IMR-90 (cell line): Measurements from ENCODE around the gene CENPM. TPM values are rescaled to one million over a fixed set of nuclear protein-coding genes. Genes with fewer than 3 reads are reported as not detected.

Experiments used
- ATAC-seq: fragments of 200-7000 bp; cut with Tn5 transposase; 2 replicates; pipeline ENCODE4 v1.9.1; 2020; ENCODE audit warnings: low read depth, mild to moderate bottlenecking, moderate library complexity
- BruUV-seq: library from RNA; stranded (reverse); fragments of 400-500 nt; replicated peaks from 2 replicates; lab custom pipeline; 2021; lab: Mats Ljungman, UMichigan
- CTCF ChIA-PET: fragments of 300-600 bp; formaldehyde crosslinking; extraction: SDS; loops from one replicate; lab custom pipeline; 2021; ENCODE audit warnings: antibody characterized with exemption; lab: Yijun Ruan, JAX
- POLR2A ChIA-PET: fragments of 300-600 bp; sonication (Branson Sonifier 250); formaldehyde crosslinking; loops from one replicate; lab custom pipeline; 2022; ENCODE audit warnings: antibody characterized with exemption; ENCODE audit not compliant: unreplicated experiment; lab: Charles Lee
- DNase-seq: peaks from one replicate; pipeline ENCODE4 v3.0.0; 2013
- H2AFZ ChIP-seq: replicated peaks from 2 replicates; pipeline ENCODE3; 2013; ENCODE audit warnings: low read length, mild to moderate bottlenecking; ENCODE audit not compliant: poor library complexity
- H2AK5ac ChIP-seq: 2 replicates; pipeline ENCODE4 v1.6.1; 2013; ENCODE audit warnings: low read depth, low read length, inconsistent platforms
- H2AK9ac ChIP-seq: replicated peaks from 2 replicates; pipeline ENCODE3; 2013; ENCODE audit warnings: mild to moderate bottlenecking, low read depth, low read length, moderate library complexity; ENCODE audit not compliant: poor library complexity
- H2BK120ac ChIP-seq: 2 replicates; pipeline ENCODE4 v1.6.1; 2013; ENCODE audit warnings: low read depth, low read length, inconsistent platforms
- H2BK15ac ChIP-seq: 3 replicates; pipeline ENCODE4 v1.6.1; 2013; ENCODE audit warnings: low read depth, low read length, inconsistent platforms
- H2BK20ac ChIP-seq: 2 replicates; pipeline ENCODE4 v1.6.1; 2013; ENCODE audit warnings: low read depth, mild to moderate bottlenecking, inconsistent platforms, low read length, moderate library complexity
- H2BK5ac ChIP-seq: 2 replicates; pipeline ENCODE4 v1.6.1; 2013; ENCODE audit warnings: mild to moderate bottlenecking, low read depth, low read length, inconsistent platforms; ENCODE audit not compliant: poor library complexity, severe bottlenecking
- H3K14ac ChIP-seq: replicated peaks from 2 replicates; pipeline ENCODE4 v1.6.1; 2013; ENCODE audit warnings: low read depth, low read length, inconsistent platforms
- H3K18ac ChIP-seq: 2 replicates; pipeline ENCODE4 v1.6.1; 2013; ENCODE audit warnings: low read depth, low read length, control low read depth
- H3K23ac ChIP-seq: 2 replicates; pipeline ENCODE4 v1.6.1; 2013; ENCODE audit warnings: low read depth, low read length, inconsistent platforms
- H3K27ac ChIP-seq: 2 replicates; pipeline ENCODE4 v1.5.1; 2013; ENCODE audit warnings: mild to moderate bottlenecking, control low read depth, low read length; ENCODE audit not compliant: insufficient read depth
- H3K27me3 ChIP-seq: 2 replicates; pipeline ENCODE4 v1.6.1; 2013; ENCODE audit warnings: low read length; ENCODE audit not compliant: control insufficient read depth, insufficient read depth
- H3K36me3 ChIP-seq: 2 replicates; pipeline ENCODE4 v1.6.1; 2013; ENCODE audit warnings: low read length, mixed read lengths; ENCODE audit not compliant: control insufficient read depth, insufficient read depth
- H3K4ac ChIP-seq: 2 replicates; pipeline ENCODE4 v1.6.1; 2013; ENCODE audit warnings: low read depth, low read length, inconsistent platforms
- H3K4me1 ChIP-seq: 2 replicates; pipeline ENCODE4 v1.6.1; 2013; ENCODE audit warnings: low read length, mixed read lengths; ENCODE audit not compliant: control insufficient read depth, insufficient read depth
- H3K4me2 ChIP-seq: 2 replicates; pipeline ENCODE4 v1.6.1; 2013; ENCODE audit warnings: low read depth, mild to moderate bottlenecking, control low read depth, low read length, moderate library complexity
- H3K4me3 ChIP-seq: 2 replicates; pipeline ENCODE4 v1.5.1; 2013; ENCODE audit warnings: low read depth, mild to moderate bottlenecking, control low read depth, low read length, moderate library complexity; ENCODE audit not compliant: insufficient read depth
- H3K56ac ChIP-seq: 2 replicates; pipeline ENCODE4 v1.6.1; 2013; ENCODE audit warnings: low read length, inconsistent platforms; ENCODE audit not compliant: insufficient read depth; ENCODE audit errors: extremely low read depth
- H3K79me1 ChIP-seq, 2 experiments: 2 replicates each; pipeline ENCODE4 v1.6.1; 2013; ENCODE audit warnings: low read length in 2 of 2, inconsistent platforms in 1 of 2, low read depth in 1 of 2
- H3K9ac ChIP-seq: 2 replicates; pipeline ENCODE4 v1.6.1; 2013; ENCODE audit warnings: low read depth, low read length, control low read depth
- H3K9me1 ChIP-seq: 2 replicates; pipeline ENCODE4 v1.6.1; 2013; ENCODE audit warnings: low read length, inconsistent platforms; ENCODE audit not compliant: insufficient read depth
- H3K9me3 ChIP-seq: 2 replicates; pipeline ENCODE4 v1.6.1; 2013; ENCODE audit warnings: low read length; ENCODE audit not compliant: control insufficient read depth, insufficient read depth
- H4K20me1 ChIP-seq: 2 replicates; pipeline ENCODE4 v1.6.1; 2013; ENCODE audit warnings: low read length, inconsistent platforms; ENCODE audit not compliant: insufficient read depth
- H4K5ac ChIP-seq: 2 replicates; pipeline ENCODE4 v1.6.1; 2013; ENCODE audit warnings: mild to moderate bottlenecking, low read depth, low read length, control low read depth
- H4K8ac ChIP-seq, 2 experiments: 2 replicates each; pipeline ENCODE4 v1.6.1; 2013; ENCODE audit warnings: low read depth in 2 of 2, low read length in 2 of 2, control low read depth in 1 of 2, inconsistent platforms in 1 of 2
- H4K91ac ChIP-seq: 2 replicates; pipeline ENCODE4 v1.6.1; 2013; ENCODE audit warnings: low read depth, low read length, inconsistent platforms; ENCODE audit not compliant: insufficient read depth
- CEBPB ChIP-seq: IDR thresholded peaks from 2 replicates; pipeline ENCODE4 v1.6.1; 2012; ENCODE audit warnings: low read depth, low read length, improper control_type of control experiment
- WGBS, 2 experiments: methylation state at CpG; one replicate each; pipeline versions ENCODE4 v1.1.5 to v1.1.7; 2013; ENCODE audit warnings: missing lambda C conversion rate in 2 of 2; ENCODE audit not compliant: insufficient read length in 1 of 2; ENCODE audit errors: extremely low coverage in 2 of 2; 5-methylcytosine and 5-hydroxymethylcytosine counted together
- dilution Hi-C: fragments of 300-500 bp; cut with HindIII; formaldehyde crosslinking; loops from one replicate; pipeline ENCODE4 v1.14.3; 2018; ENCODE audit warnings: low sequenced_read_pairs; ENCODE audit not compliant: unreplicated experiment
- in situ Hi-C: fragments of 300-500 bp; cut with MboI; formaldehyde crosslinking; loops from 3 replicates; pipeline ENCODE4 v1.14.3; 2019; ENCODE audit warnings: low sequenced_read_pairs, inconsistent platforms, mixed read lengths
- intact Hi-C: fragments of 100-400 bp; cut with micrococcal nuclease; formaldehyde crosslinking; loops from 2 replicates; pipeline ENCODE4 v1.10.0; 2022
- polyA plus RNA-seq, 3 experiments: library from polyadenylated mRNA; depleted of rRNA; stranded (reverse); fragments of >200 nt; gene quantifications; 2 replicates each; pipeline ENCODE4 v1.2.3, GENCODE V29; 2012; ENCODE audit warnings: low replicate concordance in 1 of 3
- total RNA-seq: library from RNA; depleted of rRNA; stranded (reverse); fragments of >200 nt; gene quantifications from 2 replicates; pipeline ENCODE4 v1.2.3, GENCODE V29; 2012

Gene CENPM
- total and polyA plus RNA-seq, 2 of the 4 experiments (the other 2 are of a cell fraction): 18.1 to 20.1 TPM

DNA sequence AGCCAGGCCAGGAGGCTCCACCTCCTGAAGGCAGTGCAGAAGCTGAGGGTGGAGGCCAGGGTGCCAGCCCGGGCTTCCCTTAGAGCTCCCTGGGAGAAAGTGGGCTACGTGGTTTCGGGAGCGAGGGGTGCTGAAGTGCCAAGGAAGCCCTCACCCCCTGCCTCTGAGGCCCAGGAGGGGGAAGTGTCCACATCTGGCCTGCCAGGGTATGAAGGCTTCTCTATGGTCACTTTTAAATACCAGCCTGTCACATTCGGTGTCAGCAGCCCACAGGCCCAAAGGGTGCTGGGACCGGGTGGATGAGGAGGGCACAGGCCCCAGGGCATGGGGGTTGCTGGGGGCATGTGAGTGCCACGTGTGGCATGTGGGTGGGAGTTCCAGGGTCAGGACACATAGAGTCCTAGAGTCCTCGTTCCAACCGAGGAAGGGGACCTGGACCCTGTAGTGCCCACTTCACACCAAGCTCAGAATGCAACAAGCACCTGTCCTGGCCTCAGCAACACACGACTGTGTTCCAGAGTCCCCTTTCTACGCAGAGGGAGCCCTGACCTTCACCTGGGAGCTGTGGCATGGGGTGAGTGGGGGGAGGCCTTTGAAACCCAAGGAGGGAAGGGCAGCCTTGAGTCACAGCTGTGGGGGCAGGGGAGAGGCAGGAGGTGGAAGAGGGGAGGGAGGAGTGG lies 33.8 kb downstream of the CENPM start:
- Histone ChIP-seq H3K14ac (no peak overlapping the region), H2BK5ac (no peak overlapping the region), H2BK15ac (no peak overlapping the region), H2AK9ac (no peak overlapping the region), H3K9me3 (no peaks in the 10 kb centered on the region), H3K27ac (no peak overlapping the region), H3K36me3 (no peaks in the 10 kb centered on the region), H3K4me2 (no peak overlapping the region), H3K4ac (no peak overlapping the region), H3K56ac (no peak overlapping the region), H4K5ac (no peak overlapping the region), H3K18ac (no peak overlapping the region), H3K4me1 (peaks cover 2% of the 10 kb centered on the region; the same call in 1 of the 2 replicates), H3K27me3 (peaks cover 83% of the 10 kb centered on the region), H4K20me1 (peaks cover 3% of the 10 kb centered on the region), H4K91ac (no peak overlapping the region), H3K9me1 (no peaks in the 10 kb centered on the region; the same call in 1 of the 2 replicates), H3K79me1 (no peaks in the 10 kb centered on the region), H4K8ac (no peak overlapping the region), H3K9ac (no peak overlapping the region), H2AK5ac (no peak overlapping the region), H3K23ac (no peak overlapping the region), H3K4me3 (no peak overlapping the region), H2AFZ (no peak overlapping the region), H2BK120ac (no peak overlapping the region), H2BK20ac (no peak overlapping the region)
- DNase-seq (no peak), ATAC-seq (no peak)
- no TSS peak for BruUV-seq
- no peak for TF ChIP-seq CEBPB
- in situ Hi-C loops (no loop called here), intact Hi-C loops (no loop called here), dilution Hi-C loops (no loop called here)
- ChIA-PET POLR2A (no interaction called here), CTCF (no interaction called here)
- WGBS, 2 experiments: 60% methylated on average over 1 of the region's 11 CpGs; no CpG with 5 or more reads in 1 of the 2 experiments
